ELF-1 (cell line): ENCODE data around the gene GARIN5B.

Experiments used
- DNase-seq: peaks from one replicate; pipeline ENCODE4 v3.0.0-alpha.2; 2016; ENCODE audit warnings: low read depth, low spot score

GARIN5B gene

GRCh38 chr19:55389386-55390317 lies 26.6 kb upstream of the GARIN5B start:
- DNase-seq = no peak

DNA sequence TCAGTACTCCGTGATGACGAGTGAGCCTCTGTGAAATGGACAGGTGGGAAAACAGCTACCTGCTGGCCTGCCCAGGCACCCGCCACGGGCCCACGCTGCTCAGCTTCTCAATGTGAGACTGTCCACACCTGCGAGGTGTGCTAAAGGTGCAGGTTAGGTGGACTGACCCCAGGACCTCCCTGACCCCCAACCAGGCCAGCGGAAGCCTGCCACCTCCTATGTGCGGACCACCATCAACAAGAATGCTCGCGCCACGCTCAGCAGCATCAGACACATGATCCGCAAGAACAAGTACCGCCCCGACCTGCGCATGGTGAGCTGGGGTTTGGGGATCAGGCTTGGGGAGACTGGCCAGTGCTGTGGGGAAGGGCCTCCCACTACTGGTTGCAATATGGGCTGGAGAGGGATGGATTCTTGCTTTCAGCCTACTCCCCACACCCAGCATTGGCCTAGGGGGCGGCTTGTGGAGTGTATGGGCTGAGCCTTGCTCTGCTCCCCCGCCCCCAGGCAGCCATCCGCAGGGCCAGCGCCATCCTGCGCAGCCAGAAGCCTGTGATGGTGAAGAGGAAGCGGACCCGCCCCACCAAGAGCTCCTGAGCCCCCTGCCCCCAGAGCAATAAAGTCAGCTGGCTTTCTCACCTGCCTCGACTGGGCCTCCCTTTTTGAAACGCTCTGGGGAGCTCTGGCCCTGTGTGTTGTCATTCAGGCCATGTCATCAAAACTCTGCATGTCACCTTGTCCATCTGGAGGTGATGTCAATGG lies 24.9 kb upstream of the GARIN5B start:
- DNase-seq = no peak

DNA sequence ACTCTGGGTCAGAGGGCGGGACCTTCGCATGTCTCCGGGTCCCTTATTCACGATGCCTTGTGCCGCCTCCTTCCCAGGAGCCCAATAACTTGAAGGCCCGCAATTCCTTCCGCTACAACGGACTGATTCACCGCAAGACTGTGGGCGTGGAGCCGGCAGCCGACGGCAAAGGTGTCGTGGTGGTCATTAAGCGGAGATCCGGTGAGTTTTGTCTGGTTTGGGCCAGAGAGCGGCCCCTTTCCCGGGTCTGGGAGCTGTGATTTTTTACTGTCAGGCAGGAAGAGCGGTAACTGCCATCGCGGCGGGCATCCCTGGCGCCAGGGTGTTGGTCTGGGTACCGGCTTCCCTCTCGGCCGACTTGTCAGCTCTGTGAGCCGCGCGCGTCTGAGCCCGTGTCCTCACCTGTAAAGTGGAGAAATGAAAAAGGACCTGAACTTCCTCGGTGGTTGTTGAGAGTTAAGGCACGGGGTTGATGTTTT lies 23.5 kb upstream of the GARIN5B start:
- no peak for DNase-seq

DNA sequence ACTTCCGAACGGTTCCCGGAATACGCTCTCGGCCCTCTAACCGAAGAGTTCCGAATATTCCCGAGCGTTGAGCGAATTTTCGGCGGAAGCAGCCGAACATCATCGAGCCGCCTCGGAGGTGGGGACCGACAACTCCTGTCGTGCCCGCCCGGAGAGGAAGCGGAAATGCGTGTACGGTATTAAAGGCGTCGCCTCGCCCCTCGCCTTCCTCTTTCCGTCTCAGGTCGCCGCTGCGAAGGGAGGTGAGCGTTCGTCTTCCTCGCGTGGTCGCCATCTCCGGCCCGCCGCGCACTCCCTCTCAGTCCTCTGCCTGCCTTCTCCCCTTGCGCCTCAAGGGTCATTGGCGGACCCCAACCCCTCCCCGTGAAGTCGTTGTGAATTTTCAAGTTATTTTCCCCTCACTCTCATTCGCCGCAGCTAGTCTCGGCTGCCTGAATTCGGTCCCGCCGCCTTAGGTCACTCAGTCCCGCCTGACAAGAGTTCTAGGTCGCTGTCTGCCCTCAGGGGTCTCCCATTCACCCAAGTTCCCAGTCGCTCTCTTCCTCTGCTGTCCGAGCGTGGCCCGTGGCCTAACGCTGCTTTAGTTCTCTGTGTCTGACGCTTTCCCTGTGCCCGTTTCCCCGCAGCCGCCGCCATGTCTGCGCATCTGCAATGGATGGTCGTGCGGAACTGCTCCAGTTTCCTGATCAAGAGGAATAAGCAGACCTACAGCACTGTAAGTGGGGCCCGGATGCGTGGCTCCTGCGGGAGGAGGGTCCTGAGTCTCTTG lies 22.8 kb upstream of the GARIN5B start, which contains the start of gene RPL28:
Gene RPL28 (plus strand): TSS at position 209 of the 769 bp plus-strand sequence. CDS start 426 bp downstream, at position 635.
- DNase-seq = peak; percentile 99

- DNase-seq = peak; percentile 97
These were observed 22.1 kb upstream of the GARIN5B start for GRCh38 chr19:55384920-55385723.

- no peak for DNase-seq
These were observed 21.3 kb upstream of the GARIN5B start, which contains the start of gene TMEM238 for GRCh38 chr19:55384131-55384919. TMEM238 (minus strand) TSS chr19:55384292; CDS start chr19:55384259, 33 bp downstream.

DNA sequence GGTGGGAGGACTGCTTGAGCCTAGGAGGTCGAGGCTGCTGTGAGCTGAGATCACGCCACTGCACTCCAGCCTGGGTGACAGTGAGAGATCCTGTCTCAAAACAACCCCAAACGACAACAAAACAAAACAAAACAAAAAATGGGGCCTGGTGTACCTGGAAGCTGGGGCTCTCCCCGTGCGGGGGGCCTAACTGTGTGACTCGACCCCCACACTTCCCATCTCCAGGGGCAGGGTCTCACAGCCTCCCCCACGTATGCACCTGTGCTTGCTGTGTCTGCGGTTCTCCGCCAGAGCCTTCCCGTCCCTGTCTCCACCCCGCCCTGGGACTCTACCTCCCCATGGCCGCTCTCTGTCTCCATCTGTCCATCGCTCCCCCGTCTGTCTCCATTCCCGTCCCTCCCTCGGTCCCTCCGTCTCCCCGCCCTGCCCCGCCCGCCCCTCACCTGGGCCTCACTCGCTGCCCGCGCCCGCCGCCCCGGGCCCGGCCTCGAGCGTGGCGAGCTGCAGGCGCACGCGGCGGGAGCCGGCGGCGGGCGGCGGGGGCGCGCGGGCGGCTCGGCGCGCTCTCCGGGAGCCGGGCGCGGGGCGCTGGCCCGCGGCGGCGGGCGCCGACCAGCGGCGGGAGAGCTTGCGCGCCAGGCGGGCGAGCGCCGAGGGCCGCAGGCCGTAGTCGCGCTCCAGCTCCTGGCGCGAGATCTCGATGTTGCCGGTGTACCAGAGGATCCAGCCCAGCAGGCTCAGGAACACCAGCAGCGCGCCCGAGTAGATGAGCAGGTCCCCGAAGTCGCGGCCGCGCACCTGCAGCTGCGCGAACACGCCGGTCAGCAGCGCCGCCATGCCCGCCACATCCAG lies 20.4 kb upstream of the GARIN5B start:
- DNase-seq = peak; percentile 64

GRCh38 chr19:55382522-55383054 lies 19.5 kb upstream of the GARIN5B start:
- DNase-seq = no peak

- DNase-seq = no peak
These were observed 19.0 kb upstream of the GARIN5B start for GRCh38 chr19:55382013-55382412.

DNA sequence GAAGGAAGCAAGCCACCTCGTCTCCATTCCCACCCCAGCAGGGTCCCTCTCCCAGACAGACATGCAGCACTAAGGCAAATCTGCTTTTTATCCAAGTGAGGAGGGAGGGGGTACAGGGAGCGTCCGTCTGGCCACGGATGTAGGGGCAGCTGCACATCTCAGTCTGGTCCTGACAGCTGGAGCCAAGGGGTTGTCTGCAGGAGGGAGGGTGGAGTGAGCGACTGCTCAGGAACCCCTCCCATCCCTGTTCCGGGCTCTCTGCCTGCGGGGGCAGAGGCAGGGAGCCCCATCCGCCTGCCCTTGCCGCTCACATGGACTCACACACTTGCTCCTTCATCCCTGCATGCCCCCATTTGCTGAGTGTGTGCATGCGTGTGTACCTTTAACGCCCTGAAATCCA lies 16.1 kb upstream of the GARIN5B start:
- DNase-seq = no peak

DNA sequence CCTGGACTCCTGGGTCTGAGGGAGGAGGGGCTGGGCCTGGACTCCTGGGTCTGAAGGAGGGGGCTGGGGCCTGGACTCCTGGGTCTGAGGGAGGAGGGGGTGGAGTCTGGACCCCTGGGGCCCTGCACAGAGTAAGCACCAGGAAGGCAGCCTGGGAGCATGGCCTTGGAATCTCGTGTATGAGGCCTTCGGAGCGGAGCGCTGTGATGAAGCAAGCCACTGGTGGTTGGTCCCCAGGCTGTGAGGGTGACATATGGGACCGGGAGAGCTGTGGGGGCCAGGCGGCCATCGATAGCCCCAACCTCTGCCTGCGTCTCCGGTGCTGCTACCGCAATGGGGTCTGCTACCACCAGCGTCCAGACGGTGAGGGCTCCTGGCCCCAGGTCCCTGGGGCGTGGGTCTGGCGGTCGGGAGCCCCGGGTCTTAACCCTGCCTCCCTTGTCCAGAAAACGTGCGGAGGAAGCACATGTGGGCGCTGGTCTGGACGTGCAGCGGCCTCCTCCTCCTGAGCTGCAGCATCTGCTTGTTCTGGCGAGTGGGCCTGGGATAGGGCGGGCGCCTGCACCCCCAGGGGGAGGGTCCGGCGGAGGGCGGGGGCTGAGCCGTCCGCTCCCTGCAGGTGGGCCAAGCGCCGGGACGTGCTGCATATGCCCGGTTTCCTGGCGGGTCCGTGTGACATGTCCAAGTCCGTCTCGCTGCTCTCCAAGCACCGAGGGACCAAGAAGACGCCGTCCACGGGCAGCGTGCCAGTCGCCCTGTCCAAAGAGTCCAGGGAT lies 14.5 kb upstream of the GARIN5B start:
- no peak for DNase-seq

DNA sequence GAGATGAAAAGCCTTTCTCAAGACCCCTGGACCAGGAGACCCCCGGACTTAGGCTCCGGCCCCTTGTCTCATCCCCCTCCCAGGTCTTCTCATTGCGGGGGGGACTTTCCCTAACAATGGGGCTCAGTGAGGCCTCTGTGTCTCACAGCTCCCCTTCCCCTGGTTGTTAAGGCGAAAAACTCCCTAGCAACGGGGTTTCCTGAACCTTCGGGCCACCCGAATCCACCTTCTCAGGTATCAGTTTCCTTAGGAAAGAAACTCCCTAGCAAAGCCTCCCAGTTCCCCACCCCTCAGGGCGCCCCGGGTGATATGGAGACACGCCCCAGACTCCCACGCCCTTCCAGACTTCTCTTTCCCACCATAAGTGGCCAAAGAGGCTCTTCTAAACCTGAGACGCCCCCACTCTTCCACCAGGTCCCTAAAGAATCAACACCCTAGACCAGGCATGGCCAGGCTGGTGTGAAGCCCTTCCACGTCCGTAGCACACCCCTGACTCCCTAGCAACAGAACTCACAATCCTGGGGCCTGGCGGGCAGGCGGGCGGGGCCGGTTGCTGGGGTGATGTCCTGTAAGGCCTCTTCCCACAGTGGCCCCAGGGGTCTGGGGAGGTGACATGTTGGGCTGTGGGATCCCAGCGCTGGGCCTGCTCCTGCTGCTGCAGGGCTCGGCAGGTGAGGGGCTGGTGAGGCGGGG lies 13.3 kb upstream of the GARIN5B start, which contains the start of gene TMEM190:
Gene TMEM190 (plus strand): TSS at position 586 of the 693 bp plus-strand sequence. CDS start 28 bp downstream, at position 614.
- peak; percentile 67 for DNase-seq

DNA sequence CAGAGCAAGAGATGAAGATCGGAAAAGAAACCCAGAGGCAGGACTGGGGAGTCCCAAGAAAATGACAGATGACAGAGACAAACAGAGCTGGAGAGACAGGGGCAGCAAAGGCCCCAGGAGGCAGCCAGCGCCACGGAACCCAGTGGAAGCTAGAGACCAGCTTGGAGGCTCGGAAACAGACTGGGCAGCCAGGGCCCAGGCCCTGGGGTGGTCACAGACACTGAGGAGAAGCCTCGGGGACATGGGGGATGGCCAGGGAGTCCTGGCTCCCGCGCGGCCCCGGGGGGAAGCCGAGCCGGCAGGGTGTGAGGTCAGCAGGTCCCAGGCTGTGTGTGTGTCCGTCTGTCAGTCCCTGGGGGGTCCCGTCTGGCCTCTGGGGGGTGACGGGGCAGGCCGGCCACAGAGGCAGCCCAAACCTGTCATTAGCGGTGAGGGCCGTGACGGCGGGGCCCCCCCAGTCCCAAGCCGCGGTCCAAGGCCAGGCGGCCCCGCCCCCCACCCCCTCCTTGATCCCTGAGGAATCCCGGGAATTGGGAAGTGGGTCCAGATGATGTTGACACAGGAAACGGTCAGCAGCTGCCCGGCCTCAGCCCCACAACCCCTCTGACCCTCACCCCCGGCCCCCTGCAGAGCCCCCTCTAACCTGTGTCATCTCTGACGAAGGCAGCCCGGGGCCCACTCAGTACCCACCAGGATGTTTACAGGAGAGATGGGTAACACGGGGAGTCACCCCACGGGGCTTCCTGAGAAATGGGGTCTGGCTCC lies 11.1 kb upstream of the GARIN5B start:
- no peak for DNase-seq

DNA sequence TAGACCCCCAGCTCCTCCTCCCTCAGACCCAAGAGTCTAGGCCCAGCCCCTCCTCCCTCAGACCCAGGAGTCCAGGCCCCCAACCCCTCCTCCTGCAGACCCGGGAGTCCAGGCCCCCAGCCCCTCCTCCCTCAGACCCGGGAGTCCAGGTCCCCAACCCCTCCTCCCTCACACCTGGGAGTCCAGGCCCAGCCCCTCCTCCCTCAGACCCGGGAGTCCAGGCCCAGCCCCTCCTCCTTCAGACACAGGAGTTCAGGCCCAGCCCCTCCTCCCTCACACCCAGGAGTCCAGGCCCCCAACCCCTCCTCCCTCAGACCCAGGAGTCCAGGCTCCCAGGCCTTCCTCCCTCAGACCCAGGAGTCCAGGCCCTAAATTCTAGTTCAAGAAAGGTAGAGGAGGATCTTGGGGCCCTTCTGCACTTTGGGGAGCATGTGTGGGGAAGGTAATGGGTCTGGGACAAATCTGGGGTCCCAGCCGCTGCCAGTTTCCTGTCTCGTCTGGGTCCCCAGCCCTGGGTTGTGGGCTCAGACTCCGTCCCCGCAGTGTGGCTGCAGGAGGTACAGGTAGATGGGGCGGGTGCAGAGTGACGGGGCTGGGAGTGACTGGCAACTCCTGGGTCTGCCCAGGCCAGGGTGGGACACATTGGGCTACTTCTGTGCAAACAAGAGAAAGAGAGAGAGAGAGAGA lies 10.4 kb upstream of the GARIN5B start:
- DNase-seq = no peak

GRCh38 chr19:55372316-55373081 lies 9.4 kb upstream of the GARIN5B start:
- no peak for DNase-seq
